Dedifferentiated amniotic fluid mesenchymal stem cell (primary cell): ENCODE results near the gene PILRA.
"Not testable (repeated sequence)": the region's sequence is repeated elsewhere in the genome, so short reads cannot be mapped to it uniquely, and the experiment has no call there.

Source experiments
- DNase-seq: peaks from one replicate; pipeline ENCODE4 v3.0.0-alpha.2; 2016; ENCODE audit errors: extremely low spot score

The PILRA gene

DNA sequence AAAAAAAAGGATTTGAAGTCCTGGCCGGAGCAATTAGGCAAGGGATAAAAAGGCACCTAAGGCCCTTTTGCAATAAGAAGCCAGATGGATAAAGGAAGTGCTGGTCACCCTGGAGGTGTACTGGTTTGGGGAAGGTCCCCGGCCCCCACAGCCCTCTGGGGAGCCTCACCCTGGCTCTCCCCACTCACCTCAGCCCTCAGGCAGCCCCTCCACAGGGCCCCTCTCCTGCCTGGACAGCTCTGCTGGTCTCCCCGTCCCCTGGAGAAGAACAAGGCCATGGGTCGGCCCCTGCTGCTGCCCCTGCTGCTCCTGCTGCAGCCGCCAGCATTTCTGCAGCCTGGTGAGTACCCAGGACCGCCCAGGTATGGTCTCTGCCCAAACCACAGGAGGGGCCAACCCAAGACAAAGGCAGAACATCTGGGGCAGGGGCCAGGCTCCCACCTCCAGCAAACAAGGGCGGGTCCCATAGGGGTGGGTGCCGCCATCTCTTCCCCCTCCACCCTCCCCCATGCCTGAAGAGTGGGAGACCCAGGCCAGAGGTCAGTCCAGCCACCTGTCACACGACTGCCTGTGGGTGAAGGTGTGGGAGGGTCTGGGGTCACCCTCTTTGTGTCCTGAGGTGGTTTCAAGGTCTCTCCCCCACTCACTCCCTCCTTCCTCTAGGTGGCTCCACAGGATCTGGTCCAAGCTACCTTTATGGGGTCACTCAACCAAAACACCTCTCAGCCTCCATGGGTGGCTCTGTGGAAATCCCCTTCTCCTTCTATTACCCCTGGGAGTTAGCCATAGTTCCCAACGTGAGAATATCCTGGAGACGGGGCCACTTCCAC lies 15.0 kb upstream of the PILRA start, which contains the start of gene PILRB:
Gene PILRB, plus strand, starts transcription at position 91 of the 830 bp plus-strand sequence. Its CDS starts 186 bp downstream, at position 277.
- DNase-seq = no peak

GRCh38 chr7:100358857-100359212 lies 14.5 kb upstream of the PILRA start:
- DNase-seq = no peak

GRCh38 chr7:100360135-100360854 lies 13.0 kb upstream of the PILRA start:
- no peak for DNase-seq

DNA sequence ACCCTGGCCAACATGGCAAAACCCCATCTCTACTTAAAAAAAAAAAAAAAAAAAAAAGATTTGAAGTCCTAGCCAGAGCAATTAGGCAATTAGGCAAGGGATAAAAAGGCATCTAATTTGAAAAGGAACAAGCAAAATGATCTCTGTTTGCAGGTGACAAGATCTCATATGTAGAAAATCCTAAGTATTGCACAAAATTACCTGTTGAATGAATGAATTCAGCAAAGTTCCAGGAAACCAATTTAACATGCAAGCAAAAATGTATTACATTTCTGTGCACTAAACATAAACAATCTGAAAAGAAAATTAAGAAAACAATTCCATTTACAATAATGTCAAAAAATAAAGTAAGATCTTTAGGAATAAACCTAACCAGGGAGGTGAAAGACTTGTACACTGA lies 10.2 kb upstream of the PILRA start:
- no peak for DNase-seq

DNA sequence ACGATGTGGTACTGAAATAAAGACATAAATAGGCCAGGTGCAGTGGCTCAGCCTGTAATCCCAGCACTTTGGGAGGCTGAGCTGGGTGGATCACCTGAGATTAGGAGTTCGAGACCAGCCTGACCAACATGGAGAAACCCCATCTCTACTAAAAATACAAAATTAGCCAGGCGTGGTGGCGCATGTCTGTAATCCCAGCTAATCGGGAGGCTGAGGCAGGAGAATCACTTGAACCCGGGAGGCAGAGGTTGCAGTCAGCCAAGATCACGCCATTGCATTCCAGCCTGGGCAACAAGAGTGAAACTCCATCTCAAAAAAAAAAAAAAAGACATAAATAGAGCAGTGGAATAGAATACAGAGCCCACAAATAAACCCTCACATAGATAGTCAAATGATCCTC lies 9.5 kb upstream of the PILRA start:
- DNase-seq = not testable (repeated sequence)

GRCh38 chr7:100364480-100364879 lies 8.8 kb upstream of the PILRA start:
- DNase-seq = no peak

DNA sequence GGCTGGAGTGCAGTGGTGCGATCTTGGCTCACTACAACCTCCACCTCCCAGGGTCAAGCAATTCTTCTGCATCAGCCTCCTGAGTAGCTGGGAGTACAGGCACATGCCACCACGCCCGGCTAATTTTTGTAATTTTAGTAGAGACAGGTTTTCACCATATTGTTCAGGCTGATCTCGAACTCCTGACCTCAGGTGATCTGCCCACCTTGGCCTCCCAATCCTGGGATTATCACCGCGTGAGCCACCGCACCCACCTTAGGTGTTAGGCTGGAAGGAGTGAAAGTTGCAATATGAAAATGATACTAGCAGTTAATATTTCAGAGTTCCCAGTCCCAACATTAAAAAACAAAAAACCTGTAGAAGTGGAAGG lies 7.3 kb upstream of the PILRA start:
- DNase-seq = not testable (repeated sequence)

GRCh38 chr7:100366411-100367250 lies 6.7 kb upstream of the PILRA start:
- DNase-seq = no peak

- DNase-seq = no peak
Measured at GRCh38 chr7:100367251-100367620, 6.1 kb upstream of the PILRA start.

- no peak for DNase-seq
Measured at GRCh38 chr7:100367676-100368613, 5.3 kb upstream of the PILRA start.

GRCh38 chr7:100369105-100369504 lies 4.2 kb upstream of the PILRA start:
- no peak for DNase-seq

DNA sequence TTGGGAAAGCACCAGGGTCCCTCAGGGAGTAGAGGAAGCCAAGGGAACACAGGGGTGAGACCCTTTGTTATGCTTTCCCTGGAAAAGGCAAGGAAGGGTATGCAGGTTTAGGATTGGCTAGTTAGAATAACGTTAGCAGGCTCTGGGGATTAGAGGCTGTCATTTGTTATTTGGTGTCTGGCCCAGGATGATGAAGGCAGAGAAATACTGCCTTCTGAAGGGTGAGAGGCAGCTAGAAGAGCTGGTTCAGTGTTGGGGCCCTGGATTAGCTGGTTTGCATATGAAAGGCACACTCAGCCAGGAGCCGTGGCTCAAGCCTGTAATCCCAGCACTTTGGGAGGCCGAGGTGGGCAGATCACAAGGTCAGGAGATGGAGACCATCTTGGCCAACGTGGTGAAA lies 3.0 kb upstream of the PILRA start:
- no peak for DNase-seq

DNA sequence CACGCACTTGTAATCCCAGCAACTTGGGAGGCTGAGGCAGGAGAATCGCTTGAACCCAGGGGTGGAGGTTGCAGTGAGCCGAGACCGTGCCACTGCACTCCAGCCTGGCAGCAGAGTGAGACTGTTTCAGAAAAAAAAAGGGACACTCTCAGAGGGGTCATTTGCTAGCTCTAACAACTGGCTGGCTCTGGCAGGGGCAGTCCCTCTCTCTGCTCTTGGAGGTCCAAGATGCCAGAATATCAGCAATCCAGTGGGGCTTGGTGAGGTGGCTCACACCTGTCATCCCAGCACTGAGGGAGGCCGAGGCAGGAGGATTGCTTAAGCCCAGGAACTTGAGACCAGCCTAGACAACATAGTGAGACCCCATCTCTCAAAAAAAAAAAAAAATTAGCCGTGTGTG lies 2.5 kb upstream of the PILRA start:
- DNase-seq = no peak

- DNase-seq = no peak
Measured at GRCh38 chr7:100371561-100372171, 1.6 kb upstream of the PILRA start.

GRCh38 chr7:100372256-100372655 lies 1.0 kb upstream of the PILRA start:
- no peak for DNase-seq

- DNase-seq = no peak
Measured at GRCh38 chr7:100372694-100373093, 593 bp upstream of the PILRA start.

GRCh38 chr7:100373870-100374598 lies 747 bp downstream of the PILRA start:
- not testable (repeated sequence) for DNase-seq

GRCh38 chr7:100374601-100375000 lies 1.3 kb downstream of the PILRA start:
- DNase-seq = no peak

- no peak for DNase-seq
Measured at GRCh38 chr7:100376066-100376465, 2.8 kb downstream of the PILRA start.

DNA sequence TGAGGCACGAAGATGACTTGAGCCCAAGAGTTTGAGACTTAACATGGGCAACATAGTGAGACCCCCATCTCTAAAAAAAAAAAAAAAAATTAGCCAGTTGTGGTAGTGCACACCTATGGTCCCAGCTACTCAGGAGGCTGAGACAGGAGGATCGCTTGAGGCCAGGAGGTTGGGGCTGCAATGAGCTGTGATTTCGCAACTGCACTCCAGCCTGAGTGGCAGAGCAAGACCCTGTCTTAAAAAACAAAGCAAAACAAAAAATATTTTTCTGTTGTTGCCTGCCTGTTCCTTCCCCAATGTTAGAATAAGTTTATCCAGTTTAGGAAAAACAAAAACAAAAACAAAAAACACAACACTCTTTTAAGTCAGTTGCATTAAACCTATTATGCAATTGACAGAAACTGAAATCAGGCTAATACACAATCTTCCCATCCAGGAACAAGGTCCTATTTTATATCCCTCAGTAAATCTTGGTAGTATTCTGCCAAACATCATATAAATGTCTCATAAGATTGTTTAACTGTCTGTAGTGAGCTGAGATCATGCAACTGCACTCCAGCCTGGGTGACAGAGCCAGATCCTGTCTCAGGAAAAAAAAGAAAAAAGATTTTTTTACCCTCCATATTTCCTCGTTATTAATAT lies 4.9 kb downstream of the PILRA start:
- no peak for DNase-seq
